ENCODE measurements around the gene NCCRP1. TPM values are rescaled to one million over a fixed set of nuclear protein-coding genes. Genes with fewer than 3 reads are reported as not detected.
"Not testable (repeated sequence)": the region's sequence is repeated elsewhere in the genome, so short reads cannot be mapped to it uniquely, and the experiment has no call there.

Gene NCCRP1
- total RNA-seq, 2 experiments from 2014 or later: not detected

DNA sequence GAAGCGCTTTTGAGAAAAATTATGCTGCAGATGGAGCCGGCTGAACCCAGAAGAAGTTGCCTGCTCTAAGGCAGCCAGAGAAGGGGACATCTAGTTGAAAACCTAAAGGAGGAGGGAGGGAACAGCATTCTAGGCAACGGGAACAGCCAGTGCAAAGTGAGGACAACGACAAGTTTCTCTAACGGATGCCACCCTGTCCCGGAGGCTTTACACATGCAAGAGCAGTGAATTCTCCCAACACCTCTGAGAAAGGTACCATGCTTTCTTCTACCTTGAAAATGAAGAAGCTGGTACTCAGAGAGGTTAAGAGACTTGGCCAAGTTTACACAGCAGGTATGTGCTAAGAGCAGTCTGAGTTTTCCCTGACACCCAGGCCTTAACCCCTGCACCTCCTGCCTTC, 42.2 kb downstream of the NCCRP1 start:
- Mint-ChIP-seq H3K4me1 (ENCODE audit: low read depth) (peaks cover 28% of the 10 kb centered on the region), H3K27me3 (peaks cover 4% of the 10 kb centered on the region), H3K9me3 (no peaks in the 10 kb centered on the region), H3K4me3 (no peak overlapping the region), H3K27ac (peak overlapping the region; percentile 73), H3K36me3 (ENCODE audit: low read depth) (no peaks in the 10 kb centered on the region)
- ChIA-PET CTCF (interaction anchor here (0.6 kb wide), 1 partner anchor 534 kb away, joined by 5 read pairs; no protein-coding TSS in a partner anchor), POLR2A (no interaction called here)
- TF ChIP-seq CTCF (IDR thresholded peaks at IDR 0.05): no peak
- H3K4me1 ChIP-seq (ENCODE audit: insufficient read depth, low read length): peaks cover 27% of the 10 kb centered on the region
- intact Hi-C loops (cut with DNase I, micrococcal nuclease): no loop called here
- DNase-seq (no peak), ATAC-seq (ENCODE audit: poor library complexity) (no peak)
- H3K27me3 ChIP-seq (ENCODE audit: control insufficient read depth in 1 of 2, insufficient read depth in 2 of 2, low read length in 2 of 2): no peaks in the 10 kb centered on the region
- H3K27ac ChIP-seq (ENCODE audit: low read depth in 1 of 2, low read length in 2 of 2): no peak overlapping the region
- H3K4me3 ChIP-seq (ENCODE audit: low read length): no peak overlapping the region
- H3K36me3 ChIP-seq (ENCODE audit: insufficient read depth, low read length): no peaks in the 10 kb centered on the region
- no peaks in the 10 kb centered on the region for H3K9me3 ChIP-seq (ENCODE audit: control insufficient read depth in 1 of 2, insufficient read depth in 1 of 2, low read length in 2 of 2)

DNA sequence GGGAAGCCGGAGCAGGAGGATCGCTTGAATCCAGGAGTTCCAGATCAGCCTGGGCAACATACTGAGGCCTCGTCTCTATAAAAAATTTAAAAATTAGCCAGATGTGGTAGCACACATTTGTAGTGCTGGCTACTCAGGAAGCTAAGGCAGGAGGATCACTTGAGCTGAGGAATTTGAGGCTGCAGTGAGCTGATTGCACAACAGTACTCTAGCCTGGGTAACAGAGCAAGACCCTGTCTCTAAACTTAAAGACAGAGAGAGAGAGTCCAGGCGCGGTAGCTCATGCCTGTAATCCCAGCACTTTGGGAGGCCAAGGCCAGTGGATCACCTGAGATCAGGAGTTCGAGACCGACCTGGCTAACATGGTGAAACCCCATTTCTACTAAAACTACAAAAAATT, 43.7 kb downstream of the NCCRP1 start:
- H3K27ac ChIP-seq (ENCODE audit: low read depth in 1 of 2, low read length in 2 of 2): no peak overlapping the region
- Mint-ChIP-seq H3K4me3 (no peak overlapping the region), H3K27ac (no peak overlapping the region), H3K4me1 (ENCODE audit: low read depth) (peaks cover 28% of the 10 kb centered on the region), H3K27me3 (peaks cover 4% of the 10 kb centered on the region), H3K36me3 (ENCODE audit: low read depth) (no peaks in the 10 kb centered on the region), H3K9me3 (no peaks in the 10 kb centered on the region)
- no peaks in the 10 kb centered on the region for H3K9me3 ChIP-seq (ENCODE audit: control insufficient read depth in 1 of 2, insufficient read depth in 1 of 2, low read length in 2 of 2)
- H3K4me1 ChIP-seq (ENCODE audit: insufficient read depth, low read length): peaks cover 27% of the 10 kb centered on the region
- intact Hi-C loops (cut with DNase I, micrococcal nuclease): no loop called here
- ChIA-PET POLR2A (no interaction called here), CTCF (no interaction called here)
- ATAC-seq (ENCODE audit: poor library complexity): no peak
- TF ChIP-seq CTCF (IDR thresholded peaks at IDR 0.05): no peak
- H3K27me3 ChIP-seq (ENCODE audit: control insufficient read depth in 1 of 2, insufficient read depth in 2 of 2, low read length in 2 of 2): no peaks in the 10 kb centered on the region
- no peak for DNase-seq
- no peak overlapping the region for H3K4me3 ChIP-seq (ENCODE audit: low read length)
- no peaks in the 10 kb centered on the region for H3K36me3 ChIP-seq (ENCODE audit: insufficient read depth, low read length)

DNA sequence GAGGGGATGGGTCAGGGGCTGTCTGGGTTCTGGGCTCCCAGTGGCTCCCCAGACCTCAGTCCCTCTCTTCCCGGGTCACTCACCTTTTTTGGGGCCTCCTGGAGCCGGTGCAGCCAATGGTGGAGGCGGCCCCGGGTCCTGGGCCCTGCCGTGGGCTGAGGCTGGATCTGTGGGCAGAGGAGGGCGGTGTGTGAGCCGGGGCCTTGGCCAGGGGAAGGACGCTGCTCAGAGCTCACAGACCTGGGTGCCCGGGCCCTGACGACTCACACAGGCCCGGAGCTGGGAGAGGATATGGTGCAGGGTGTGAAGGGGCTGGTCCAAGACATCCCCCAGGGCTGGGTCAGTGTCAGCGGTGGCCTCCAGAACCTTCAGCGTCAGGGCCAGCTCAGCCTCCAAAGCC, 47.0 kb downstream of the NCCRP1 start:
- DNase-seq; H3K4me3 Mint-ChIP-seq; H3K27ac Mint-ChIP-seq; H3K27ac ChIP-seq (ENCODE audit: low read depth in 1 of 2, low read length in 2 of 2); H3K4me3 ChIP-seq (ENCODE audit: low read length); H3K27me3 Mint-ChIP-seq; H3K9me3 ChIP-seq (ENCODE audit: control insufficient read depth in 1 of 2, insufficient read depth in 1 of 2, low read length in 2 of 2); ATAC-seq (ENCODE audit: poor library complexity); intact Hi-C loops (cut with DNase I, micrococcal nuclease); H3K36me3 Mint-ChIP-seq (ENCODE audit: low read depth); H3K4me1 Mint-ChIP-seq (ENCODE audit: low read depth); CTCF ChIA-PET; H3K36me3 ChIP-seq (ENCODE audit: insufficient read depth, low read length); H3K9me3 Mint-ChIP-seq; POLR2A ChIA-PET: not testable (repeated sequence)
- Histone ChIP-seq H3K4me1 (ENCODE audit: insufficient read depth, low read length) (peaks cover 10% of the 10 kb centered on the region), H3K27me3 (ENCODE audit: control insufficient read depth in 1 of 2, insufficient read depth in 2 of 2, low read length in 2 of 2) (peaks cover 8 to 11% of the 10 kb centered on the region in 2 experiments)

- DNase-seq; ATAC-seq (ENCODE audit: poor library complexity); H3K36me3 Mint-ChIP-seq (ENCODE audit: low read depth); H3K36me3 ChIP-seq (ENCODE audit: insufficient read depth, low read length); POLR2A ChIA-PET; H3K9me3 ChIP-seq (ENCODE audit: control insufficient read depth in 1 of 2, insufficient read depth in 1 of 2, low read length in 2 of 2); H3K27ac ChIP-seq (ENCODE audit: low read depth in 1 of 2, low read length in 2 of 2); H3K27ac Mint-ChIP-seq; intact Hi-C loops (cut with DNase I, micrococcal nuclease); H3K9me3 Mint-ChIP-seq; H3K4me3 Mint-ChIP-seq; H3K4me3 ChIP-seq (ENCODE audit: low read length); H3K4me1 Mint-ChIP-seq (ENCODE audit: low read depth); CTCF ChIA-PET: not testable (repeated sequence)
- Histone ChIP-seq H3K4me1 (ENCODE audit: insufficient read depth, low read length) (peaks cover 10% of the 10 kb centered on the region), H3K27me3 (ENCODE audit: control insufficient read depth in 1 of 2, insufficient read depth in 2 of 2, low read length in 2 of 2) (peaks cover 8 to 11% of the 10 kb centered on the region in 2 experiments)
- peaks cover 11% of the 10 kb centered on the region for H3K27me3 Mint-ChIP-seq
Measured at GRCh38 chr19:39244410-39245100, 47.8 kb downstream of the NCCRP1 start, which contains the start of gene IFNL3. IFNL3 (minus strand) TSS chr19:39245006; CDS start chr19:39244967, 39 bp downstream.

DNA sequence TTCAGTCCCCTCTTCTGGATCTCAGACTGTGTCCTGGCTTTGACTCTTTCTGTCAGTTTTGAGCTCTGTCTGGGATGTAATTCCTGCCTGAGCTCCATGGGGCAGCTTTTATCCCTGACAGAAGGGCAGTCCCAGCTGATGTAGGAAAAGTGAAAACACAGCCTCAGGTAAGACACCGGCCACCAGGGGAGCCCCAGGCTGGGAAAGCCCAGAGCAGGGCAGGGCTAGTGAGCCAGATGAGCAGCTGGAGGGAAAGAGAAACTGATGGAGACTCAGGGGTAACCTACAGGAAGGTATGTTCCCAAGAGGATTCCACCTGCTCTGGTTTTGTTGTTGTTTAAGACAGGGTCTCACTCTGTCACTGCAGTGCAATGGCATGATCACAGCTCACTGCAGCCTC, 48.4 kb downstream of the NCCRP1 start:
- H3K9me3 ChIP-seq (ENCODE audit: control insufficient read depth in 1 of 2, insufficient read depth in 1 of 2, low read length in 2 of 2); CTCF ChIA-PET; H3K9me3 Mint-ChIP-seq; DNase-seq; H3K36me3 Mint-ChIP-seq (ENCODE audit: low read depth); POLR2A ChIA-PET; H3K4me3 ChIP-seq (ENCODE audit: low read length); H3K27ac ChIP-seq (ENCODE audit: low read depth in 1 of 2, low read length in 2 of 2); H3K27ac Mint-ChIP-seq; ATAC-seq (ENCODE audit: poor library complexity); H3K4me3 Mint-ChIP-seq; H3K4me1 Mint-ChIP-seq (ENCODE audit: low read depth); H3K36me3 ChIP-seq (ENCODE audit: insufficient read depth, low read length); intact Hi-C loops (cut with DNase I, micrococcal nuclease): not testable (repeated sequence)
- peaks cover 10% of the 10 kb centered on the region for H3K4me1 ChIP-seq (ENCODE audit: insufficient read depth, low read length)
- peaks cover 13% of the 10 kb centered on the region for H3K27me3 Mint-ChIP-seq
- peaks cover 8 to 11% of the 10 kb centered on the region in 2 experiments for H3K27me3 ChIP-seq (ENCODE audit: control insufficient read depth in 1 of 2, insufficient read depth in 2 of 2, low read length in 2 of 2)

Measured in CD4-positive, alpha-beta T cell (primary cell).